Endothelial cell of umbilical vein (primary cell): Measurements from ENCODE around the gene CLCN6. TPM values are rescaled to one million over a fixed set of nuclear protein-coding genes. Genes with fewer than 3 reads are reported as not detected.

Experiments
- BruUV-seq: library from RNA; stranded (reverse); fragments of 400-500 nt; replicated peaks from 2 replicates; lab custom pipeline; 2021; lab: Mats Ljungman, UMichigan
- CTCF ChIA-PET: fragments of 300-600, 350-600 bp; sonication (Branson Sonifier 250); formaldehyde crosslinking; loops from one replicate; lab custom pipeline; 2021; ENCODE audit warnings: antibody characterized with exemption, inconsistent platforms; lab: Charles Lee
- POLR2A ChIA-PET: fragments of 300-600, 350-600 bp; sonication (Branson Sonifier 250); formaldehyde crosslinking; loops from one replicate; lab custom pipeline; 2021; ENCODE audit warnings: antibody characterized with exemption, inconsistent platforms; lab: Charles Lee
- DNase-seq: peaks from one replicate; pipeline ENCODE4 v3.0.0-alpha.2; 2011; ENCODE audit warnings: low read depth, low spot score
- FAIRE-seq: peaks from 2 replicates; lab custom pipeline; 2011; peaks lifted over from hg19 to GRCh38; lab: Jason Lieb, UNC
- H2AFZ ChIP-seq: 2 replicates; pipeline ENCODE4 v1.6.0; 2012; ENCODE audit warnings: low read depth, low read length, control low read depth, inconsistent platforms
- H3K27ac ChIP-seq: 2 replicates; pipeline ENCODE4 v1.5.1; 2011; ENCODE audit warnings: low read depth, mild to moderate bottlenecking, control low read depth, low read length, moderate library complexity; ENCODE audit not compliant: insufficient read depth
- H3K27me3 ChIP-seq, 2 experiments: 2 replicates each; pipeline versions ENCODE4 v1.6.0 to v1.6.1; 2011; ENCODE audit warnings: low read length in 2 of 2, mixed read lengths in 1 of 2; ENCODE audit not compliant: control insufficient read depth in 2 of 2, insufficient read depth in 2 of 2
- H3K36me3 ChIP-seq, 2 experiments: 2 replicates in 1 of 2; 3 replicates in 1 of 2; pipeline ENCODE4 v1.5.1; 2011; ENCODE audit warnings: low read length in 2 of 2, mild to moderate bottlenecking in 1 of 2, moderate library complexity in 1 of 2; ENCODE audit not compliant: control insufficient read depth in 2 of 2, insufficient read depth in 2 of 2; ENCODE audit errors: extremely low read depth in 1 of 2
- H3K4me1 ChIP-seq: 3 replicates; pipeline ENCODE4 v1.5.1; 2011; ENCODE audit warnings: mild to moderate bottlenecking, low read length; ENCODE audit not compliant: control insufficient read depth, insufficient read depth; ENCODE audit errors: extremely low read depth
- H3K4me2 ChIP-seq: 2 replicates; pipeline ENCODE4 v1.6.1; 2011; ENCODE audit warnings: low read length, control low read depth, mixed read lengths; ENCODE audit not compliant: insufficient read depth
- H3K4me3 ChIP-seq, 3 experiments: fragments of 200-600 bp in 1 of 3; sonication (generic), shearing (Covaris generic) in 1 of 3; replicated peaks in 1 of 3; 2 replicates each; pipeline ENCODE4 v1.5.1; 2011 to 2016; ENCODE audit warnings: control low read depth in 3 of 3, low read length in 3 of 3, mild to moderate bottlenecking in 2 of 3, inconsistent platforms in 1 of 3, low read depth in 1 of 3, moderate library complexity in 1 of 3; ENCODE audit not compliant: insufficient read depth in 1 of 3
- H3K79me2 ChIP-seq: 2 replicates; pipeline ENCODE4 v1.6.0; 2012; ENCODE audit warnings: low read length, inconsistent platforms; ENCODE audit not compliant: control insufficient read depth, insufficient read depth
- H3K9ac ChIP-seq: replicated peaks from 2 replicates; pipeline ENCODE3; 2011; ENCODE audit warnings: low read length, control low read depth; ENCODE audit not compliant: insufficient read depth; ENCODE audit errors: extremely low read depth
- H3K9me1 ChIP-seq: replicated peaks from 3 replicates; pipeline ENCODE4 v1.6.0; 2011; ENCODE audit warnings: mild to moderate bottlenecking, low read length; ENCODE audit not compliant: control insufficient read depth, insufficient read depth; ENCODE audit errors: extremely low read depth
- H3K9me3 ChIP-seq: replicated peaks from 2 replicates; pipeline ENCODE4 v1.5.1; 2012; ENCODE audit warnings: low read length, inconsistent platforms; ENCODE audit not compliant: control insufficient read depth, insufficient read depth
- H4K20me1 ChIP-seq: replicated peaks from 2 replicates; pipeline ENCODE3; 2011; ENCODE audit warnings: mild to moderate bottlenecking, low read length; ENCODE audit not compliant: control insufficient read depth, insufficient read depth; ENCODE audit errors: extremely low read depth
- CTCF ChIP-seq, 2 donors: IDR thresholded peaks; 1 replicate in 1 of 2; 2 replicates in 1 of 2; pipeline ENCODE4 v1.5.1; 2011; ENCODE audit warnings: low read length in 2 of 2, mild to moderate bottlenecking in 2 of 2, moderate library complexity in 2 of 2, control low read depth in 1 of 2, inconsistent platforms in 1 of 2, low read depth in 1 of 2; ENCODE audit not compliant: insufficient read depth in 1 of 2; ENCODE audit errors: extremely low read depth in 1 of 2
- EZH2 ChIP-seq: IDR thresholded peaks from 2 replicates; pipeline ENCODE4 v1.6.1; 2012; ENCODE audit warnings: borderline replicate concordance, low read depth, mild to moderate bottlenecking, moderate library complexity, low read length, inconsistent platforms; ENCODE audit not compliant: severe bottlenecking
- FOS ChIP-seq: IDR thresholded peaks from 2 replicates; pipeline ENCODE4 v1.6.1; 2011; ENCODE audit warnings: mild to moderate bottlenecking, low read length, moderate library complexity, borderline replicate concordance; ENCODE audit not compliant: insufficient read depth
- JUN ChIP-seq: IDR thresholded peaks from 2 replicates; pipeline ENCODE4 v1.6.1; 2011; ENCODE audit warnings: borderline replicate concordance, low read depth; ENCODE audit not compliant: insufficient read length, insufficient read depth
- MYC ChIP-seq: IDR thresholded peaks from one replicate; pipeline ENCODE4 v1.6.1; 2011; ENCODE audit warnings: mild to moderate bottlenecking, low read depth, low read length
- POLR2A ChIP-seq: IDR thresholded peaks from 2 replicates; pipeline ENCODE4 v1.6.1; 2012; ENCODE audit warnings: low read depth, mild to moderate bottlenecking, control low read depth, low read length
- POLR2AphosphoS5 ChIP-seq: IDR thresholded peaks from 2 replicates; pipeline ENCODE4 v1.6.1; 2012; ENCODE audit warnings: low read depth, mild to moderate bottlenecking, control low read depth, low read length, moderate library complexity; ENCODE audit not compliant: insufficient read depth
- dilution Hi-C: fragments of 300-500 bp; cut with MboI; formaldehyde crosslinking; loops from one replicate; pipeline ENCODE4 v1.15.0; 2019; ENCODE audit warnings: low sequenced_read_pairs; ENCODE audit not compliant: extremely low pct_ligation_motif_present
- intact Hi-C: fragments of 100-400 bp; cut with micrococcal nuclease; formaldehyde crosslinking; loops from one replicate; pipeline ENCODE4 v1.10.0; 2022
- polyA plus RNA-seq, 4 experiments: library from polyadenylated mRNA; depleted of rRNA in 3 of 4; stranded (reverse) in 3 of 4; unstranded in 1 of 4; fragments of >200 nt; gene quantifications; 2 replicates each; pipeline versions ENCODE4 v1.2.1 to v1.2.3, GENCODE V29; 2011 to 2012; ENCODE audit warnings: missing spikeins in 1 of 4
- total RNA-seq: library from RNA; stranded (reverse); gene quantifications from 2 replicates; pipeline ENCODE4 v1.2.3, GENCODE V29; 2021

Gene CLCN6
- total and polyA plus RNA-seq, 2 donors (not counting 3 experiments of a cell fraction or from before 2014, with no cell fraction given), result 20.4 to 41.2 TPM

GRCh38 chr1:11784256-11784992 lies 21.6 kb upstream of the CLCN6 start:
- CTCF ChIA-PET, result interaction anchor here (0.6 to 5.5 kb wide), 7 partner anchors 8 to 120 kb away, joined by 3 to 31 read pairs (median 5); partner anchors contain the start of gene FBXO6
- Histone ChIP-seq H3K4me3 (no peak overlapping the region), H2AFZ (peak overlapping the region; percentile 17), H3K36me3 (no peaks in the 10 kb centered on the region), H3K27ac (no peak overlapping the region), H3K9me3 (no peaks in the 10 kb centered on the region), H3K9me1 (no peaks in the 10 kb centered on the region), H3K27me3 (no peaks in the 10 kb centered on the region), H3K9ac (peak overlapping the region; percentile 4), H3K4me1 (peaks cover 8% of the 10 kb centered on the region), H3K4me2 (no peak overlapping the region), H4K20me1 (no peaks in the 10 kb centered on the region), H3K79me2 (no peaks in the 10 kb centered on the region)
- dilution Hi-C loops (no loop called here), intact Hi-C loops (loop anchor here (1.0 kb wide), 1 partner anchor 38 kb away; no protein-coding TSS in a partner anchor)
- no peak for DNase-seq
- no TSS peak for BruUV-seq
- POLR2A ChIA-PET, result no interaction called here
- FAIRE-seq, result no peak
- TF ChIP-seq MYC (no peak), POLR2A (no peak), FOS (no peak), EZH2 (no peak), JUN (no peak), POLR2AphosphoS5 (no peak), CTCF (IDR thresholded peaks at IDR 0.05; ENCODE audit: extremely low read depth in 1 of 2, insufficient read depth in 1 of 2, low read depth in 1 of 2, low read length in 2 of 2) (no peak)
